Left ventricle myocardium inferior (tissue), 1 donor: ENCODE measurements around the gene RNF115. TPM values are rescaled to one million over a fixed set of nuclear protein-coding genes. Genes with fewer than 3 reads are reported as not detected.
"Not testable (repeated sequence)": the region's sequence is repeated elsewhere in the genome, so short reads cannot be mapped to it uniquely, and the experiment has no call there.

Experiments used
- DNase-seq: peaks from one replicate; pipeline ENCODE4 v3.0.0-alpha.2; 2020
- H3K27ac ChIP-seq: fragments of 200-600 bp; replicated peaks from 2 replicates; pipeline ENCODE4 v1.8.0; 2021
- H3K27me3 ChIP-seq: fragments of 200-600 bp; 2 replicates; pipeline ENCODE4 v1.8.0; 2021; ENCODE audit warnings: low read depth
- H3K36me3 ChIP-seq: fragments of 200-600 bp; 2 replicates; pipeline ENCODE4 v1.8.0; 2021
- H3K4me1 ChIP-seq: fragments of 200-600 bp; 2 replicates; pipeline ENCODE4 v1.8.0; 2021
- H3K4me3 ChIP-seq: fragments of 200-600 bp; 2 replicates; pipeline ENCODE4 v1.8.0; 2021; ENCODE audit warnings: mild to moderate bottlenecking, moderate library complexity
- H3K9me3 ChIP-seq: fragments of 200-600 bp; replicated peaks from 2 replicates; pipeline ENCODE4 v1.8.0; 2021
- CTCF ChIP-seq: fragments of 200-600 bp; IDR thresholded peaks from 2 replicates; pipeline ENCODE4 v1.8.0; 2021; ENCODE audit warnings: antibody characterized with exemption, mild to moderate bottlenecking, borderline replicate concordance
- intact Hi-C: fragments of 100-400 bp; cut with micrococcal nuclease; formaldehyde crosslinking; loops from one replicate; pipeline ENCODE4 v1.11.0; 2022
- total RNA-seq: library from RNA; stranded (reverse); fragmentation: NEBNext Ultra II Directional; extraction: Animal tissue kit (Norgen Biotek cat#: 25700); gene quantifications from one replicate; pipeline ENCODE4 v1.2.1, GENCODE V29; 2021
- donor health status: DM: no; HTN: yes; CAD: no; lungs with severe emphysema.

The RNF115 gene
- total RNA-seq, 1 donor from 2014 or later = 51.1 TPM

- DNase-seq, intact Hi-C loops, H3K4me3 ChIP-seq, H3K9me3 ChIP-seq, H3K27me3 ChIP-seq: not testable (repeated sequence)
- Histone ChIP-seq H3K4me1 (peaks cover 12% of the 10 kb centered on the region), H3K36me3 (peaks cover 53% of the 10 kb centered on the region), H3K27ac (peak overlapping the region; percentile 56)
Observed at GRCh38 chr1:145765127-145765526, 58.8 kb downstream of the RNF115 start.

GRCh38 chr1:145764231-145764940 lies 59.5 kb downstream of the RNF115 start:
- H3K9me3 ChIP-seq, DNase-seq, H3K27me3 ChIP-seq, intact Hi-C loops, H3K4me3 ChIP-seq: not testable (repeated sequence)
- Histone ChIP-seq H3K27ac (peak overlapping the region; percentile 48), H3K4me1 (peaks cover 20% of the 10 kb centered on the region), H3K36me3 (peaks cover 46% of the 10 kb centered on the region)

- H3K27ac ChIP-seq, H3K9me3 ChIP-seq, H3K27me3 ChIP-seq, DNase-seq, H3K4me3 ChIP-seq, intact Hi-C loops: not testable (repeated sequence)
- peaks cover 47% of the 10 kb centered on the region for H3K36me3 ChIP-seq
- peaks cover 33% of the 10 kb centered on the region for H3K4me1 ChIP-seq
Observed at GRCh38 chr1:145762001-145762400, 61.9 kb downstream of the RNF115 start.

DNA sequence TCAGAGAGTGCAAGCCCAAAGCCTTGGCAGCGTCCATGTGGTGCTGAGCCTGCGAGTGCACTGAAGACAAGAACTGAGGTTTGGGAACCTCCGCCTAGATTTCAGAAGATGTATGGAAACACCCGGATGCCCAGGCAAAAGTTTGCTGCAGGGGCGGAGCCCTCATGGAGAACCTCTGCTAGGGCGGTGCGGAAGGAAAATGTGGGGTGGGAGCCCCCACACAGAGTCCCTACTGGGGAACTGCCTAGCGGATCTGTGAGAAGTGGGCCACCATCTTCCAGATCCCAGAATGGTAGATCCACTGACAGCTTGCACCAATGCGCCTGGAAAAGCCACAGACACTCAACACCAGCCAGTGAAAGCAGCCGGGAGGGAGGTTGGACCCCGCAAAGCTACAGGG lies 62.4 kb downstream of the RNF115 start:
- peaks cover 48% of the 10 kb centered on the region for H3K36me3 ChIP-seq
- H3K27me3 ChIP-seq, DNase-seq, H3K9me3 ChIP-seq, intact Hi-C loops, H3K4me3 ChIP-seq, H3K27ac ChIP-seq: not testable (repeated sequence)
- H3K4me1 ChIP-seq = peaks cover 33% of the 10 kb centered on the region

DNA sequence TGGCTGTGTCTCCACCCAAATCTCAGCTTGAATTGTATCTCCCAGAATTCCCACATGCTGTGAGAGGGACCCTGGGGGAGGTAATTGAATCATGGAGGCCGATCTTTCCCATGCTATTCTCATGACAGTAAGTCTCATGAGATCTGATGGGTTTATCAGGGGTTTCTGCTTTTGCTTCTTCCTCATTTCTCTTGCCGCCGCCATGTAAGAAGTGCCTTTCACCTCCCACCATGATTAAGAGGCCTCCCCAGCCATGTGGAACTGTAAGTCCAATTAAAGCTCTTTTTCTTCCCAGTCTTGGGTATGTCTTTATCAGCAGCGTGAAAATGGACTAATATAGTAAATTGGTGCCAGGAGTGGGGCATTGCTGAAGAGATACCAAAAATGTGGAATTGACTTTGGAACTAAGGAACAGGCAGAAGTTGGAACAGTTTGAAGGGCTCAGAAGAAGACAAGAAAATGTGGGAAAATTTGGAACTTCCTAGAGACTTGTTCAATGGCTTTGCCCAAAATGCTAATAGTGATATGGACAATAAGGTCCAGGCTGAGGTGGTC lies 63.4 kb downstream of the RNF115 start:
- H3K4me3 ChIP-seq, H3K27me3 ChIP-seq, H3K27ac ChIP-seq, DNase-seq, intact Hi-C loops, H3K9me3 ChIP-seq: not testable (repeated sequence)
- Histone ChIP-seq H3K4me1 (peaks cover 33% of the 10 kb centered on the region), H3K36me3 (peaks cover 58% of the 10 kb centered on the region)

GRCh38 chr1:145759721-145760120 lies 64.2 kb downstream of the RNF115 start:
- Histone ChIP-seq H3K4me1 (peaks cover 33% of the 10 kb centered on the region), H3K27me3 (no peaks in the 10 kb centered on the region), H3K27ac (no peak overlapping the region), H3K36me3 (peaks cover 60% of the 10 kb centered on the region), H3K4me3 (no peak overlapping the region), H3K9me3 (no peaks in the 10 kb centered on the region)
- no peak for DNase-seq
- intact Hi-C loops = no loop called here
- TF ChIP-seq CTCF = no peak

GRCh38 chr1:145758575-145758974 lies 65.3 kb downstream of the RNF115 start:
- intact Hi-C loops = no loop called here
- Histone ChIP-seq H3K4me3 (no peak overlapping the region), H3K9me3 (no peaks in the 10 kb centered on the region), H3K4me1 (peaks cover 33% of the 10 kb centered on the region), H3K36me3 (peaks cover 57% of the 10 kb centered on the region), H3K27me3 (no peaks in the 10 kb centered on the region), H3K27ac (peak overlapping the region; percentile 20)
- TF ChIP-seq CTCF = no peak
- no peak for DNase-seq

- no peaks in the 10 kb centered on the region for H3K27me3 ChIP-seq
- peaks cover 58% of the 10 kb centered on the region for H3K36me3 ChIP-seq
- H3K4me3 ChIP-seq = no peak overlapping the region
- H3K27ac ChIP-seq = peak overlapping the region; percentile 20
- no peaks in the 10 kb centered on the region for H3K9me3 ChIP-seq
- no peak for DNase-seq
- intact Hi-C loops = no loop called here
- peaks cover 33% of the 10 kb centered on the region for H3K4me1 ChIP-seq
- no peak for TF ChIP-seq CTCF
Observed at GRCh38 chr1:145758116-145758515, 65.8 kb downstream of the RNF115 start.
